Loucy (cell line): ENCODE data around the gene GSTM3.
"Not testable (repeated sequence)": the region's sequence is repeated elsewhere in the genome, so short reads cannot be mapped to it uniquely, and the experiment has no call there.

Experiments
- H2AFZ ChIP-seq: fragments of 200-600 bp; sonication (generic); 2 replicates; pipeline ENCODE4 v1.6.0; 2016; ENCODE audit warnings: antibody characterized with exemption, mild to moderate bottlenecking, low read length, moderate library complexity
- H3F3A ChIP-seq: fragments of 200-600 bp; 2 replicates; pipeline ENCODE4 v1.6.0; 2016; ENCODE audit warnings: antibody characterized with exemption, low read depth, mild to moderate bottlenecking
- H3K27me3 ChIP-seq: fragments of 200-600 bp; sonication (generic); 2 replicates; pipeline ENCODE4 v1.6.1; 2014; ENCODE audit warnings: low read length, mild to moderate bottlenecking; ENCODE audit not compliant: insufficient read depth, poor library complexity, severe bottlenecking
- H3K36me3 ChIP-seq: fragments of 200-600 bp; sonication (generic); 2 replicates; pipeline ENCODE4 v1.6.1; 2016; ENCODE audit warnings: low read length; ENCODE audit not compliant: insufficient read depth
- H3K4me1 ChIP-seq: fragments of 200-600 bp; sonication (generic); 2 replicates; pipeline ENCODE4 v1.5.1; 2014; ENCODE audit warnings: low read length, mild to moderate bottlenecking; ENCODE audit not compliant: insufficient read depth, poor library complexity, severe bottlenecking
- H3K4me2 ChIP-seq: fragments of 200-600 bp; sonication (generic); 2 replicates; pipeline ENCODE4 v1.6.0; 2014; ENCODE audit warnings: antibody characterized with exemption, low read length, low read depth, mild to moderate bottlenecking; ENCODE audit not compliant: poor library complexity, severe bottlenecking
- H3K4me3 ChIP-seq: fragments of 200-600 bp; sonication (generic); 2 replicates; pipeline ENCODE4 v1.5.1; 2014; ENCODE audit warnings: low read length, mild to moderate bottlenecking, mixed read lengths; ENCODE audit not compliant: poor library complexity, severe bottlenecking
- H3K79me2 ChIP-seq: fragments of 200-600 bp; sonication (generic); 2 replicates; pipeline ENCODE4 v1.6.1; 2014; ENCODE audit warnings: low read length; ENCODE audit not compliant: insufficient read depth
- H3K9ac ChIP-seq: fragments of 200-600 bp; sonication (generic); 2 replicates; pipeline ENCODE4 v1.6.0; 2014; ENCODE audit warnings: mild to moderate bottlenecking, low read depth, low read length, moderate library complexity; ENCODE audit not compliant: poor library complexity, severe bottlenecking
- H3K9me2 ChIP-seq: fragments of 200-600 bp; sonication (generic); replicated peaks from 2 replicates; pipeline ENCODE4 v1.6.1; 2016; ENCODE audit warnings: low read depth, low read length, mixed read lengths
- H3K9me3 ChIP-seq: fragments of 200-600 bp; sonication (generic); 2 replicates; pipeline ENCODE4 v1.6.1; 2014; ENCODE audit warnings: mild to moderate bottlenecking, antibody characterized with exemption, low read length, low read depth; ENCODE audit not compliant: insufficient read depth
- H4K20me1 ChIP-seq: fragments of 200-600 bp; sonication (generic); 2 replicates; pipeline ENCODE4 v1.6.0; 2014; ENCODE audit warnings: antibody characterized with exemption, low read length, mild to moderate bottlenecking; ENCODE audit not compliant: insufficient read depth, poor library complexity, severe bottlenecking
- EZH2phosphoT487 ChIP-seq: fragments of 200-600 bp; IDR thresholded peaks from 2 replicates; pipeline ENCODE4 v1.6.1; 2018; ENCODE audit warnings: antibody characterized with exemption, mild to moderate bottlenecking, moderate library complexity, borderline replicate concordance
- TF ChIP-seq, protein P1 (sequence below): fragments of 200-600 bp; sonication (generic); conservative IDR thresholded peaks from 2 replicates; pipeline ENCODE4 v1.5.1; 2014; ENCODE audit warnings: mild to moderate bottlenecking, antibody characterized with exemption, low read length

GSTM3 gene

DNA sequence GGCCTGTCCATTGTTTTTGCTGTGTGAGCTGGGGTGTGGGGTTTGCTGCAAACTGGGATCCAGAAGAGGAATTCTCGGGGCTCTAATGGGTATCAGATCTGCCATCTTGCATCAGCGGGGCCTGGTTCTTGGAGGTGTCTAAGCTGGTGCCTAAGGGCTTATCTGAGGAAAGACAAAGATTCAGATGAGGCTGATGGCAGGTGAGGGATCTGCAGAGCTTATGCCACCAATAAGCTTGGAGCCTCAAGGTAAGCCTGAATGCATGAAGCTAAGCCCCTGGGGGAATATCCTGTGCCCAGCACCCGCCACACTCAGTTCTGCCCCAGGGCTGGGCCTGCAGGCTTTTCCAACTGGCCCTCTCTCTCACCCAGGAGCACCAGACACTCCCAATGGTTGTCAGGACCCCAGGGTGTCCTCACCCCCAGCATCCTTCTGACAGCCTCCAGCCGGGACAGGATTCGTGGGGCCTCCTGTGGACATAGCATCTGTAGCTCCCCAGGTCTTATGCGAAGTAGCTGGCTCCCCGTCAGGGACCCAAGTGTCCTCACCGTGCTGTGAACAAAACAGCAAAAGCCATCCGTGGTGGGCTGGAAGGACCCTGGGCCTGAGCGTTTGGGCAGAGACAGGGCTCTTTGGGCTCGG lies 9.5 kb upstream of the GSTM3 start:
- H3K4me2 ChIP-seq = no peak overlapping the region
- H3K9ac ChIP-seq = no peak overlapping the region
- H3K9me2 ChIP-seq = no peaks in the 10 kb centered on the region
- no peaks in the 10 kb centered on the region for H3K9me3 ChIP-seq
- H3F3A ChIP-seq = no peaks in the 10 kb centered on the region
- H3K4me3 ChIP-seq = no peak overlapping the region
- H3K79me2 ChIP-seq = no peaks in the 10 kb centered on the region
- TF ChIP-seq, protein P1, sequence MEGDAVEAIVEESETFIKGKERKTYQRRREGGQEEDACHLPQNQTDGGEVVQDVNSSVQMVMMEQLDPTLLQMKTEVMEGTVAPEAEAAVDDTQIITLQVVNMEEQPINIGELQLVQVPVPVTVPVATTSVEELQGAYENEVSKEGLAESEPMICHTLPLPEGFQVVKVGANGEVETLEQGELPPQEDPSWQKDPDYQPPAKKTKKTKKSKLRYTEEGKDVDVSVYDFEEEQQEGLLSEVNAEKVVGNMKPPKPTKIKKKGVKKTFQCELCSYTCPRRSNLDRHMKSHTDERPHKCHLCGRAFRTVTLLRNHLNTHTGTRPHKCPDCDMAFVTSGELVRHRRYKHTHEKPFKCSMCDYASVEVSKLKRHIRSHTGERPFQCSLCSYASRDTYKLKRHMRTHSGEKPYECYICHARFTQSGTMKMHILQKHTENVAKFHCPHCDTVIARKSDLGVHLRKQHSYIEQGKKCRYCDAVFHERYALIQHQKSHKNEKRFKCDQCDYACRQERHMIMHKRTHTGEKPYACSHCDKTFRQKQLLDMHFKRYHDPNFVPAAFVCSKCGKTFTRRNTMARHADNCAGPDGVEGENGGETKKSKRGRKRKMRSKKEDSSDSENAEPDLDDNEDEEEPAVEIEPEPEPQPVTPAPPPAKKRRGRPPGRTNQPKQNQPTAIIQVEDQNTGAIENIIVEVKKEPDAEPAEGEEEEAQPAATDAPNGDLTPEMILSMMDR = no peak
- no peak for TF ChIP-seq EZH2phosphoT487
- no peaks in the 10 kb centered on the region for H3K4me1 ChIP-seq
- no peaks in the 10 kb centered on the region for H3K36me3 ChIP-seq
- no peaks in the 10 kb centered on the region for H4K20me1 ChIP-seq
- no peaks in the 10 kb centered on the region for H3K27me3 ChIP-seq
- H2AFZ ChIP-seq = no peak overlapping the region

DNA sequence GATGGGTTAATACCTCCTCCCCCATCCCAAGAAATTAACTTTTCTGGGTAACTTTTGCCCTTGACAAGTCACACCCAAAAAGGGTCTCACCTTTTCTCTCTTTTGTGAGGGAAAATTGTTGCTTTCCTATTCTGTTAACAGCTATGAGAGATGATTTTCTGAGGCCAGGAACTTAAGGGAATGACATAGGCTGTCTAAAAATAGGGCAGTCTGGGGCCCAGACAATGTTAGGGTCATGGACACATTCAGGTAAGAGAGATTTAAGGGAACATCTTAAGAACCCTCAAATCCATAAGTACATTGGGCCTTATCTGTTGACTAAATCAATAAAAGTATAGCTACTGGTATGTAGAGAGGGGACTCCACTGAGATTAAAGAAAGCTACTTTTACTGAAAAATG lies 8.4 kb upstream of the GSTM3 start:
- TF ChIP-seq EZH2phosphoT487 = no peak
- TF ChIP-seq, protein P1 = no peak
- Histone ChIP-seq H3F3A (no peaks in the 10 kb centered on the region), H3K27me3 (no peaks in the 10 kb centered on the region), H3K4me2 (no peak overlapping the region), H4K20me1 (no peaks in the 10 kb centered on the region), H3K9me3 (no peaks in the 10 kb centered on the region), H2AFZ (no peak overlapping the region), H3K9me2 (no peaks in the 10 kb centered on the region), H3K36me3 (no peaks in the 10 kb centered on the region), H3K79me2 (no peaks in the 10 kb centered on the region), H3K4me3 (no peak overlapping the region), H3K9ac (no peak overlapping the region), H3K4me1 (no peaks in the 10 kb centered on the region)

DNA sequence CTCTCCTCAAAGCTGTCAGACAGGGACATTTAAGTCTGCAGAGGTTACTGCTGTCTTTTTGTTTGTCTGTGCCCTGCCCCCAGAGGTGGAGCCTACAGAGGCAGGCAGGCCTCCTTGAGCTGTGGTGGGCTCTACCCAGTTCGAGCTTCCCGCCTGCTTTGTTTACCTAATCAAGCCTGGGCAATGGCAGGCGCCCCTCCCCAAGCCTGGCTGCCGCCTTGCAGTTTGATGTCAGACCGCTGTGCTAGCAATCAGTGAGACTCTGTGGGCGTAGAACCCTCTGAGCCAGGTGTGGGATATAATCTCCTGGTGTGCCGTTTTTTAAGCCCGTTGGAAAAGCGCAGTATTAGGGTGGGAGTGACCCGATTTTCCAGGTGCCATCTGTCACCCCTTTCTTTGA lies 7.5 kb upstream of the GSTM3 start:
- not testable (repeated sequence) for H3K9ac ChIP-seq, H3K27me3 ChIP-seq, H4K20me1 ChIP-seq

More for the DNA sequence above, 7.5 kb upstream of the GSTM3 start:
- not testable (repeated sequence) for H3K36me3 ChIP-seq, H3K79me2 ChIP-seq, H3F3A ChIP-seq, H3K9me3 ChIP-seq, H3K4me3 ChIP-seq, H3K4me2 ChIP-seq, H3K9me2 ChIP-seq, H2AFZ ChIP-seq, H3K4me1 ChIP-seq
